ENCODE measurements around the gene SIK1.
"Not testable (repeated sequence)": the region's sequence is repeated elsewhere in the genome, so short reads cannot be mapped to it uniquely, and the experiment has no call there.

GRCh38 chr21:43433340-43434136 lies 6.6 kb upstream of the SIK1 start:
- TF ChIP-seq CTCF, POLR2A (IDR thresholded peaks at IDR 0.05): not testable (repeated sequence)
